ENCODE measurements around the gene PPP4C.

PPP4C gene

GRCh38 chr16:30094541-30095165, 18.9 kb downstream of the PPP4C start:
- no peak for DNase-seq (ENCODE audit: extremely low read depth, low read depth)
- no peak for TF ChIP-seq CTCF (IDR thresholded peaks at IDR 0.05; ENCODE audit: low read depth, low read length)

GRCh38 chr16:30095166-30096078, 19.6 kb downstream of the PPP4C start:
- TF ChIP-seq CTCF (IDR thresholded peaks at IDR 0.05; ENCODE audit: low read depth, low read length) = no peak
- DNase-seq (ENCODE audit: extremely low read depth, low read depth) = no peak

- peak; percentile 78 for DNase-seq (ENCODE audit: extremely low read depth, low read depth)
- TF ChIP-seq CTCF (IDR thresholded peaks at IDR 0.05; ENCODE audit: low read depth, low read length) = no peak
These were observed 20.5 kb downstream of the PPP4C start, which contains the start of gene YPEL3 for GRCh38 chr16:30096105-30096861. Gene YPEL3, minus strand, starts transcription at chr16:30096213. Its CDS starts 731 bp downstream, at chr16:30095482.

- no peak for DNase-seq (ENCODE audit: extremely low read depth, low read depth)
- no peak for TF ChIP-seq CTCF (IDR thresholded peaks at IDR 0.05; ENCODE audit: low read depth, low read length)
These were observed 21.2 kb downstream of the PPP4C start for GRCh38 chr16:30096862-30097563.

GRCh38 chr16:30104090-30104489, 28.3 kb downstream of the PPP4C start:
- no peak for TF ChIP-seq CTCF (IDR thresholded peaks at IDR 0.05; ENCODE audit: low read depth, low read length)
- no peak for DNase-seq (ENCODE audit: extremely low read depth, low read depth)

- no peak for DNase-seq (ENCODE audit: extremely low read depth, low read depth)
- TF ChIP-seq CTCF (IDR thresholded peaks at IDR 0.05; ENCODE audit: low read depth, low read length) = no peak
These were observed 28.7 kb downstream of the PPP4C start for GRCh38 chr16:30104492-30104891.

Measured in AG09319 (cell line).